Osteoblast (primary cell): ENCODE data around the gene ACAD9. TPM values are rescaled to one million over a fixed set of nuclear protein-coding genes. Genes with fewer than 3 reads are reported as not detected.

Experiments
- DNase-seq: peaks from one replicate; pipeline ENCODE4 v3.0.0; 2011; ENCODE audit warnings: low spot score, mixed read lengths; ENCODE audit not compliant: insufficient read length; ENCODE audit errors: missing footprints
- H2AFZ ChIP-seq: 2 replicates; pipeline ENCODE4 v1.6.0; 2011; ENCODE audit warnings: mild to moderate bottlenecking, low read length
- H3K27ac ChIP-seq: 2 replicates; pipeline ENCODE4 v1.5.1; 2011; ENCODE audit warnings: mild to moderate bottlenecking, low read depth, low read length, moderate library complexity
- H3K27me3 ChIP-seq: 2 replicates; pipeline ENCODE4 v1.6.0; 2012; ENCODE audit warnings: mild to moderate bottlenecking, control low read depth, inconsistent platforms, low read length, moderate library complexity; ENCODE audit not compliant: insufficient read depth
- H3K36me3 ChIP-seq: 2 replicates; pipeline ENCODE4 v1.5.1; 2011; ENCODE audit warnings: mild to moderate bottlenecking, low read length, control low read depth, moderate library complexity; ENCODE audit not compliant: insufficient read depth
- H3K4me1 ChIP-seq: 2 replicates; pipeline ENCODE4 v1.5.1; 2011; ENCODE audit warnings: mild to moderate bottlenecking, low read length, control low read depth, moderate library complexity; ENCODE audit not compliant: insufficient read depth
- H3K4me2 ChIP-seq: 2 replicates; pipeline ENCODE4 v1.6.0; 2011; ENCODE audit warnings: mild to moderate bottlenecking, low read length; ENCODE audit not compliant: insufficient read depth
- H3K4me3 ChIP-seq: fragments of 200-600 bp; sonication (generic); 3 replicates; pipeline ENCODE4 v1.5.1; 2012; ENCODE audit warnings: mild to moderate bottlenecking, low read length, inconsistent platforms; ENCODE audit not compliant: insufficient read depth
- H3K79me2 ChIP-seq: 2 replicates; pipeline ENCODE4 v1.6.0; 2012; ENCODE audit warnings: mild to moderate bottlenecking, low read length, control low read depth, inconsistent platforms; ENCODE audit not compliant: insufficient read depth
- H3K9me3 ChIP-seq: 2 replicates; pipeline ENCODE4 v1.5.1; 2011; ENCODE audit warnings: low read depth, low read length, control low read depth
- H4K20me1 ChIP-seq: 2 replicates; pipeline ENCODE4 v1.6.0; 2012; ENCODE audit warnings: mild to moderate bottlenecking, low read length, control low read depth; ENCODE audit not compliant: insufficient read depth
- CTCF ChIP-seq: IDR thresholded peaks from 2 replicates; pipeline ENCODE4 v1.5.1; 2011; ENCODE audit warnings: mild to moderate bottlenecking, low read depth, low read length, moderate library complexity; ENCODE audit errors: extremely low read depth
- total RNA-seq: library from RNA; depleted of rRNA; stranded (reverse); fragments of >200 nt; gene quantifications from 2 replicates; pipeline ENCODE4 v1.2.3, GENCODE V29; 2012

ACAD9 gene
- total RNA-seq, 1 donor: 34.7 TPM

GRCh38 chr3:128945878-128946175, 66.4 kb downstream of the ACAD9 start:
- Histone ChIP-seq H3K27ac (no peak overlapping the region), H2AFZ (no peak overlapping the region), H4K20me1 (no peaks in the 10 kb centered on the region), H3K36me3 (no peaks in the 10 kb centered on the region), H3K4me1 (peaks cover 7% of the 10 kb centered on the region), H3K27me3 (peaks cover 22% of the 10 kb centered on the region), H3K4me2 (no peak overlapping the region), H3K9me3 (no peaks in the 10 kb centered on the region), H3K4me3 (no peak overlapping the region), H3K79me2 (no peaks in the 10 kb centered on the region)
- DNase-seq: no peak
- TF ChIP-seq CTCF: no peak

- H3K4me3 ChIP-seq: no peak overlapping the region
- H3K27ac ChIP-seq: no peak overlapping the region
- H3K4me2 ChIP-seq: no peak overlapping the region
- H3K79me2 ChIP-seq: no peaks in the 10 kb centered on the region
- peaks cover 7% of the 10 kb centered on the region for H3K4me1 ChIP-seq
- H3K9me3 ChIP-seq: no peaks in the 10 kb centered on the region
- peaks cover 25% of the 10 kb centered on the region for H3K27me3 ChIP-seq
- TF ChIP-seq CTCF: no peak
- no peaks in the 10 kb centered on the region for H4K20me1 ChIP-seq
- no peak for DNase-seq
- no peak overlapping the region for H2AFZ ChIP-seq
- no peaks in the 10 kb centered on the region for H3K36me3 ChIP-seq
Measured at GRCh38 chr3:128946411-128946810, 67.0 kb downstream of the ACAD9 start.

GRCh38 chr3:128949158-128949557, 69.7 kb downstream of the ACAD9 start:
- no peak overlapping the region for H3K4me2 ChIP-seq
- H3K79me2 ChIP-seq: no peaks in the 10 kb centered on the region
- no peak overlapping the region for H3K4me3 ChIP-seq
- DNase-seq: no peak
- no peaks in the 10 kb centered on the region for H4K20me1 ChIP-seq
- no peaks in the 10 kb centered on the region for H3K36me3 ChIP-seq
- peaks cover 20% of the 10 kb centered on the region for H3K27me3 ChIP-seq
- peaks cover 7% of the 10 kb centered on the region for H3K4me1 ChIP-seq
- H2AFZ ChIP-seq: no peak overlapping the region
- no peak for TF ChIP-seq CTCF
- H3K9me3 ChIP-seq: no peaks in the 10 kb centered on the region
- H3K27ac ChIP-seq: no peak overlapping the region

GRCh38 chr3:128950223-128950938, 71.0 kb downstream of the ACAD9 start:
- peak; percentile 83 for DNase-seq
- peak; percentile 29 for TF ChIP-seq CTCF
- Histone ChIP-seq H3K9me3 (no peaks in the 10 kb centered on the region), H3K27me3 (peaks cover 15% of the 10 kb centered on the region), H3K4me1 (peaks cover 7% of the 10 kb centered on the region), H3K79me2 (no peaks in the 10 kb centered on the region), H3K4me2 (no peak overlapping the region), H4K20me1 (no peaks in the 10 kb centered on the region), H3K27ac (no peak overlapping the region), H3K36me3 (no peaks in the 10 kb centered on the region), H2AFZ (no peak overlapping the region), H3K4me3 (no peak overlapping the region)
